KMS-11 (cell line): ENCODE measurements around the gene DIAPH2.

ENCODE experiments used
- H2AFZ ChIP-seq: fragments of 200-600 bp; sonication (generic); 2 replicates; pipeline ENCODE4 v1.6.1; 2016; ENCODE audit warnings: antibody characterized with exemption, mixed run types, low read depth
- H3K27ac ChIP-seq: fragments of 200-600 bp; sonication (generic); 2 replicates; pipeline ENCODE4 v1.6.1; 2016; ENCODE audit warnings: mild to moderate bottlenecking, mixed run types
- H3K27me3 ChIP-seq: fragments of 200-600 bp; sonication (generic); 2 replicates; pipeline ENCODE4 v1.6.1; 2017; ENCODE audit warnings: mild to moderate bottlenecking, low read depth, mixed run types, moderate library complexity; ENCODE audit not compliant: insufficient read depth
- H3K36me3 ChIP-seq: fragments of 200-600 bp; sonication (generic); 2 replicates; pipeline ENCODE4 v1.6.1; 2017; ENCODE audit warnings: mild to moderate bottlenecking, mixed run types; ENCODE audit not compliant: insufficient read depth
- H3K4me1 ChIP-seq: fragments of 200-600 bp; sonication (generic); 2 replicates; pipeline ENCODE4 v1.6.1; 2016; ENCODE audit warnings: mild to moderate bottlenecking, low read depth, mixed run types; ENCODE audit not compliant: poor library complexity, severe bottlenecking
- H3K4me2 ChIP-seq: fragments of 200-600 bp; sonication (generic); 2 replicates; pipeline ENCODE4 v1.7.0; 2016; ENCODE audit warnings: mild to moderate bottlenecking, mixed run types
- H3K4me3 ChIP-seq: fragments of 200-600 bp; sonication (generic); IDR thresholded peaks from 2 replicates; pipeline ENCODE4 v1.6.1; 2017; ENCODE audit warnings: low read depth, low read length, mixed read lengths; ENCODE audit not compliant: insufficient read depth
- H3K79me2 ChIP-seq: fragments of 200-600 bp; sonication (generic); 2 replicates; pipeline ENCODE4 v1.6.1; 2016; ENCODE audit warnings: low read depth, mixed run types; ENCODE audit not compliant: insufficient read depth
- H3K9ac ChIP-seq: fragments of 200-600 bp; sonication (generic); 2 replicates; pipeline ENCODE4 v1.6.1; 2016; ENCODE audit warnings: mild to moderate bottlenecking, mixed run types
- H4K20me1 ChIP-seq: fragments of 200-600 bp; sonication (generic); 2 replicates; pipeline ENCODE4 v1.6.1; 2016; ENCODE audit warnings: mild to moderate bottlenecking, mixed run types; ENCODE audit not compliant: insufficient read depth
- CTCF ChIP-seq: fragments of 200-600 bp; sonication (generic); conservative IDR thresholded peaks from 2 replicates; pipeline ENCODE4 v1.6.1; 2017; ENCODE audit warnings: low read depth, mild to moderate bottlenecking, antibody characterized with exemption, low read length, moderate library complexity, mixed read lengths

The DIAPH2 gene

GRCh38 chrX:96820935-96821334, 136.3 kb downstream of the DIAPH2 start:
- H3K27me3 ChIP-seq, result no peaks in the 10 kb centered on the region
- H3K9ac ChIP-seq, result no peak overlapping the region
- H4K20me1 ChIP-seq, result no peaks in the 10 kb centered on the region

GRCh38 chrX:96824166-96824565, 139.5 kb downstream of the DIAPH2 start:
- Histone ChIP-seq H3K27me3 (no peaks in the 10 kb centered on the region), H3K79me2 (no peaks in the 10 kb centered on the region), H3K36me3 (no peaks in the 10 kb centered on the region), H3K27ac (no peak overlapping the region), H2AFZ (no peak overlapping the region), H3K9ac (no peak overlapping the region), H4K20me1 (no peaks in the 10 kb centered on the region), H3K4me1 (no peaks in the 10 kb centered on the region), H3K4me3 (no peak overlapping the region), H3K4me2 (no peak overlapping the region)
- TF ChIP-seq CTCF, result no peak

More at GRCh38 chrX:96820935-96821334, 136.3 kb downstream of the DIAPH2 start:
- no peaks in the 10 kb centered on the region for H3K4me1 ChIP-seq
- no peak overlapping the region for H3K4me3 ChIP-seq
- TF ChIP-seq CTCF, result no peak
- no peak overlapping the region for H2AFZ ChIP-seq
- H3K27ac ChIP-seq, result no peak overlapping the region
- no peaks in the 10 kb centered on the region for H3K36me3 ChIP-seq
- no peaks in the 10 kb centered on the region for H3K79me2 ChIP-seq
- no peak overlapping the region for H3K4me2 ChIP-seq

DNA sequence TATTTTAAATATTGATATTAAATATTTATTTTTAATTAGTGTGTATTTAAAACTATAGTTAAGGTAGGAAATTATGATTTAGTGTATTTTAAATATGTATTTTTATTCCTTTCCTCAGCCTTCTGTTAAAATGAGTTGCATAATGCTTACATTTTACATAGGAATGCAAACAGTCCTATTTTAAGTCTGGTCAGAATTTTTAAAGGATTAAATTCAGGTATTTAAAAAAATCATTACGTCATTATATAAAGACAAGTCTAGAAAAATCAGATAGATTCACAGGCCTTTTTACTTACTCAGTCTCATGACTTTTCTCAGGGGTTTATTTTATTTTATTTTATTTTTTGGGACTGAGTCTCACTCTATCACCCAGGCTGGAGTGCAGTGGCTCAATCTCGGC, 148.7 kb downstream of the DIAPH2 start:
- H3K4me2 ChIP-seq, result no peak overlapping the region
- no peak overlapping the region for H2AFZ ChIP-seq
- no peak overlapping the region for H3K4me3 ChIP-seq
- no peaks in the 10 kb centered on the region for H3K4me1 ChIP-seq
- H3K79me2 ChIP-seq, result no peaks in the 10 kb centered on the region
- no peaks in the 10 kb centered on the region for H3K36me3 ChIP-seq
- H3K27me3 ChIP-seq, result no peaks in the 10 kb centered on the region
- no peak for TF ChIP-seq CTCF
- no peaks in the 10 kb centered on the region for H4K20me1 ChIP-seq
- H3K9ac ChIP-seq, result no peak overlapping the region
- H3K27ac ChIP-seq, result no peak overlapping the region

DNA sequence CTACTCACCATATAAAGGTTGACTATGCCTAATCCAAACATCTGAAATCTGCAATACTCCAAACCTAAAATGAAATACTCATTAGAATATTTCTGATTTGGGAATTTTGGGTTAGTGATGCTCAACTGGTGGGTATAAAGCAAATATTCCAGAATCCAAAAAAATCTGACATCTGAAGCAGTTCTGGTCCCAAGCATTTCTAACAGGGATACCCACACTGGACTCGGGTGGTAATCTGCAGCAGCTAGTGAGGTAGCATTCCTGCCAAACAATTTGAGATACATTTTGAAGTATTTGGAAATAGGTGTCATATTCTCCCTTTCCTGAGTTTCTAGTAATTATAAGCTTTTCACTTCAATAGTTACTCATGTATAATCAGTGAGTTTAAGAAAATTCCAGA, 149.5 kb downstream of the DIAPH2 start:
- Histone ChIP-seq H3K4me2 (no peak overlapping the region), H2AFZ (no peak overlapping the region), H3K4me1 (no peaks in the 10 kb centered on the region), H3K27me3 (no peaks in the 10 kb centered on the region), H4K20me1 (no peaks in the 10 kb centered on the region), H3K79me2 (no peaks in the 10 kb centered on the region), H3K27ac (no peak overlapping the region), H3K4me3 (no peak overlapping the region), H3K36me3 (no peaks in the 10 kb centered on the region), H3K9ac (no peak overlapping the region)
- no peak for TF ChIP-seq CTCF
